Neuronal stem cell (in vitro differentiated cells): ENCODE results near the gene ATE1.

Experiments used
- DNase-seq: peaks from one replicate; pipeline ENCODE4 v3.0.0-alpha.2; 2013; ENCODE audit warnings: low spot score
- H2AFZ ChIP-seq: one replicate; pipeline ENCODE4 v1.6.1; 2013; ENCODE audit warnings: mild to moderate bottlenecking, low read length, inconsistent platforms
- H2AK5ac ChIP-seq: 2 replicates; pipeline ENCODE4 v1.6.1; 2013; ENCODE audit warnings: low read depth, mild to moderate bottlenecking, inconsistent platforms, low read length, moderate library complexity, mixed read lengths
- H2BK120ac ChIP-seq: 2 replicates; pipeline ENCODE4 v1.6.1; 2013; ENCODE audit warnings: low read depth, mild to moderate bottlenecking, inconsistent platforms, low read length, moderate library complexity, mixed read lengths
- H2BK12ac ChIP-seq: one replicate; pipeline ENCODE4 v1.6.1; 2013; ENCODE audit warnings: low read length, inconsistent platforms
- H2BK15ac ChIP-seq: 2 replicates; pipeline ENCODE4 v1.6.1; 2013; ENCODE audit warnings: mild to moderate bottlenecking, low read length, inconsistent platforms, mixed read lengths
- H2BK5ac ChIP-seq: one replicate; pipeline ENCODE4 v1.6.1; 2013; ENCODE audit warnings: inconsistent platforms, mild to moderate bottlenecking, low read length, moderate library complexity
- H3K14ac ChIP-seq: one replicate; pipeline ENCODE4 v1.6.1; 2013; ENCODE audit warnings: low read length, inconsistent platforms
- H3K18ac ChIP-seq: 2 replicates; pipeline ENCODE4 v1.6.1; 2013; ENCODE audit warnings: low read length, inconsistent platforms
- H3K23ac ChIP-seq: 2 replicates; pipeline ENCODE4 v1.6.1; 2013; ENCODE audit warnings: low read depth, mild to moderate bottlenecking, mixed read lengths, low read length, inconsistent platforms; ENCODE audit not compliant: poor library complexity
- H3K27ac ChIP-seq: replicated peaks from 3 replicates; pipeline ENCODE4 v1.5.1; 2013; ENCODE audit warnings: low read length, inconsistent platforms
- H3K27me3 ChIP-seq, 3 experiments: 2 replicates each; pipeline ENCODE4 v1.6.1; 2013; ENCODE audit warnings: low read length in 3 of 3, mild to moderate bottlenecking in 2 of 3, inconsistent platforms in 1 of 3, low read depth in 1 of 3, mixed read lengths in 1 of 3, moderate library complexity in 1 of 3; ENCODE audit not compliant: control insufficient read depth in 3 of 3, insufficient read depth in 3 of 3
- H3K36me3 ChIP-seq, 2 donors: replicated peaks in 1 of 2; 2 replicates each; pipeline ENCODE4 v1.6.1; 2013; ENCODE audit warnings: low read length in 2 of 2; ENCODE audit not compliant: control insufficient read depth in 2 of 2, insufficient read depth in 2 of 2
- H3K4ac ChIP-seq: 2 replicates; pipeline ENCODE4 v1.6.1; 2013; ENCODE audit warnings: inconsistent platforms, mild to moderate bottlenecking, low read length, moderate library complexity
- H3K4me1 ChIP-seq, 2 donors: 1 replicate in 1 of 2; 2 replicates in 1 of 2; pipeline ENCODE4 v1.6.1; 2013; ENCODE audit warnings: low read length in 2 of 2, low read depth in 1 of 2; ENCODE audit not compliant: control insufficient read depth in 2 of 2, insufficient read depth in 1 of 2
- H3K4me2 ChIP-seq: one replicate; pipeline ENCODE4 v1.6.1; 2013; ENCODE audit warnings: mild to moderate bottlenecking, low read length, inconsistent platforms; ENCODE audit not compliant: insufficient read depth, poor library complexity, severe bottlenecking
- H3K4me3 ChIP-seq, 2 donors: 2 replicates each; pipeline ENCODE4 v1.5.1; 2013; ENCODE audit warnings: low read length in 2 of 2, mild to moderate bottlenecking in 2 of 2, inconsistent platforms in 1 of 2, moderate library complexity in 1 of 2
- H3K79me1 ChIP-seq: one replicate; pipeline ENCODE4 v1.6.1; 2013; ENCODE audit warnings: low read depth, mild to moderate bottlenecking, inconsistent platforms, low read length, moderate library complexity
- H3K9ac ChIP-seq: one replicate; pipeline ENCODE4 v1.6.1; 2013; ENCODE audit warnings: mild to moderate bottlenecking, low read depth, low read length, inconsistent platforms; ENCODE audit not compliant: poor library complexity
- H3K9me3 ChIP-seq, 2 donors: replicated peaks in 1 of 2; 2 replicates each; pipeline versions ENCODE3 to v1.6.1; 2013; ENCODE audit warnings: low read length in 2 of 2, mild to moderate bottlenecking in 2 of 2, inconsistent platforms in 1 of 2, low read depth in 1 of 2, mixed read lengths in 1 of 2, moderate library complexity in 1 of 2; ENCODE audit not compliant: control insufficient read depth in 2 of 2, insufficient read depth in 1 of 2
- H4K8ac ChIP-seq: one replicate; pipeline ENCODE4 v1.6.1; 2013; ENCODE audit warnings: low read depth, mild to moderate bottlenecking, inconsistent platforms, low read length, moderate library complexity
- H4K91ac ChIP-seq: one replicate; pipeline ENCODE4 v1.6.1; 2013; ENCODE audit warnings: low read length, low read depth, mild to moderate bottlenecking, inconsistent platforms; ENCODE audit not compliant: poor library complexity
- WGBS, 2 donors: extraction: QIAGEN DNeasy Blood & Tissue Kit; methylation state at CpG; one replicate each; pipeline ENCODE4 v1.1.7; 2013; ENCODE audit warnings: missing lambda C conversion rate in 2 of 2, mixed read lengths in 1 of 2; ENCODE audit not compliant: insufficient read length in 2 of 2, insufficient replicate concordance in 1 of 2; ENCODE audit errors: extremely low coverage in 2 of 2; 5-methylcytosine and 5-hydroxymethylcytosine counted together

ATE1 gene

DNA sequence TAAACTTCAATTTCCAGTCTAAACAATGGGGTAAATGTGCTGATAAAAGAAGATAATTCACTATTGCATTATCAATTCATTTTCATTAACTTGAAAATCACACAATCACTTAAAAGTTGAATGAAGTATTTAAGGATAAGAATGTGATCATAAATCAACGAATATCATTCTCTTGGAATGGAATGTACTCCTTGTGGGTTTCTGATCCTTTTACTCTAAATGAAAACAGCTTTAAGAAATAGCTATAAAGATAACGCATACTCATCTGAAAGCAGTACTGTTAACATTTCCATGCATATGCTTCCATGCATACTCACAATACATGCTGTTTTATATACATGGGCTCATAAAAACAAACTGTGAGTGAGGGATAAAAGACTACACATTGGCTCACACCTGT, 108.8 kb downstream of the ATE1 start:
- Histone ChIP-seq H3K27ac (no peak overlapping the region), H3K79me1 (no peaks in the 10 kb centered on the region)
- WGBS, 2 donors: no CpG with 5 or more reads among the region's 2 CpGs

DNA sequence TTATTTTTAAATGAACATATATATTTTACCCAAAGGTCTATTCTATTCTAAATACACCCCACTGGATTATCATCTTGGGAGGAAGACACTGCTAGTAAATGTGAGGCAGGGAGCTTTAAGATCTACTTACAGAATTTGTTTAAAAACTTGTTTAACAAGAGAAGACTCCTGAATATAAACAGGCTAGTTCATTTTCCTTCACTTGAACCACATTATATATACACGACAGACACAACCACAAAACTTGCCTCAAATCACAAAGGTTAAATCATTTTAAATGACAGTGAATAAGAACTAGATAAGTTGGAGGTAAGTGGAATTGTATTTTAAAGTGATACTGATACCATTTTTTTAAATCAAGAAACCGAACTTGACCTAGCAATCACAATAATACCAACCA, 109.2 kb downstream of the ATE1 start:
- no peak overlapping the region for H2BK15ac ChIP-seq
- no peaks in the 10 kb centered on the region for H3K27me3 ChIP-seq
- no peak overlapping the region for H3K4me2 ChIP-seq
- no CpG with 5 or more reads among the region's 2 CpGs for WGBS, 2 donors
- H3K14ac ChIP-seq: no peak overlapping the region
- no peak for DNase-seq
- no peak overlapping the region for H3K4ac ChIP-seq
- no peaks in the 10 kb centered on the region for H3K79me1 ChIP-seq
- no peak overlapping the region for H3K23ac ChIP-seq
- no peak overlapping the region for H2BK5ac ChIP-seq
- no peak overlapping the region for H2AK5ac ChIP-seq
- no peaks in the 10 kb centered on the region for H3K4me1 ChIP-seq
- no peak overlapping the region for H4K91ac ChIP-seq
- H3K36me3 ChIP-seq: peaks cover 0 to 3% of the 10 kb centered on the region in 2 donors
- H4K8ac ChIP-seq: no peak overlapping the region
- no peak overlapping the region for H2AFZ ChIP-seq
- H3K27ac ChIP-seq: no peak overlapping the region
- H3K18ac ChIP-seq: no peak overlapping the region
- H3K4me3 ChIP-seq: no peak overlapping the region
- no peaks in the 10 kb centered on the region for H3K9me3 ChIP-seq
- no peak overlapping the region for H2BK120ac ChIP-seq
- no peak overlapping the region for H2BK12ac ChIP-seq
- no peak overlapping the region for H3K9ac ChIP-seq

More for the DNA sequence above, 108.8 kb downstream of the ATE1 start:
- Histone ChIP-seq H3K4ac (no peak overlapping the region), H2BK120ac (no peak overlapping the region), H4K91ac (no peak overlapping the region), H3K4me1 (no peaks in the 10 kb centered on the region), H3K4me2 (no peak overlapping the region), H2AK5ac (no peak overlapping the region), H3K27me3 (no peaks in the 10 kb centered on the region), H3K18ac (no peak overlapping the region), H2BK12ac (no peak overlapping the region), H3K9ac (no peak overlapping the region), H2BK5ac (no peak overlapping the region), H3K23ac (no peak overlapping the region), H4K8ac (no peak overlapping the region), H2AFZ (no peak overlapping the region), H2BK15ac (no peak overlapping the region), H3K36me3 (peaks cover 0 to 3% of the 10 kb centered on the region in 2 donors), H3K14ac (no peak overlapping the region), H3K4me3 (no peak overlapping the region), H3K9me3 (no peaks in the 10 kb centered on the region)
- no peak for DNase-seq

DNA sequence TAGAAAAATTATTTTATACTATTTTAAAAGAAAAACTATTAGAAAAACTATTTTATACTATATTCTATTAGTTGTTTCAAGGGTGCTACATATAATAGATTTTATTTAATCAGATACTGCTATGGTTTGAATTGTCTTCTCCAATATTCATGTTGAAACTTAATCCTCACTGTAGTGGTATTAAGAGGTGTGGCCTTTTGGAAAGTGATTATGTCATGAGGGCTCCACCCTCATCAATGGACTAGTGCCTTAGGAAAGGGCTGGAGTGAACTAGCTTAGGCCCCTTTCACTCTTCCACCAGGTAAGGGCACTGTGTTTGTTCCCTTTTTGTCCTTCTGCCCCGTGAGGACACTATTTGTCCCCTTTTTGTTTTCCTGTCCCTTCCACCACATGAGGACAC, 111.6 kb downstream of the ATE1 start:
- no peak overlapping the region for H3K27ac ChIP-seq
- no peaks in the 10 kb centered on the region for H3K9me3 ChIP-seq
- no peaks in the 10 kb centered on the region for H3K4me1 ChIP-seq
- no peak overlapping the region for H3K4me3 ChIP-seq
- H3K18ac ChIP-seq: no peak overlapping the region
- H2AFZ ChIP-seq: no peak overlapping the region
- H3K27me3 ChIP-seq: no peaks in the 10 kb centered on the region
- no peak overlapping the region for H4K91ac ChIP-seq
- WGBS, 2 donors: no CpG with 5 or more reads among the region's 1 CpG
- no peaks in the 10 kb centered on the region for H3K79me1 ChIP-seq
- no peak overlapping the region for H2BK12ac ChIP-seq
- H4K8ac ChIP-seq: no peak overlapping the region
- no peak overlapping the region for H3K4ac ChIP-seq
- H2BK120ac ChIP-seq: no peak overlapping the region
- DNase-seq: no peak
- H2BK15ac ChIP-seq: no peak overlapping the region
- H3K36me3 ChIP-seq: peaks cover 0 to 3% of the 10 kb centered on the region in 2 donors
- no peak overlapping the region for H3K23ac ChIP-seq
- H3K4me2 ChIP-seq: no peak overlapping the region
- no peak overlapping the region for H3K14ac ChIP-seq
- no peak overlapping the region for H2BK5ac ChIP-seq
- no peak overlapping the region for H3K9ac ChIP-seq
- no peak overlapping the region for H2AK5ac ChIP-seq

DNA sequence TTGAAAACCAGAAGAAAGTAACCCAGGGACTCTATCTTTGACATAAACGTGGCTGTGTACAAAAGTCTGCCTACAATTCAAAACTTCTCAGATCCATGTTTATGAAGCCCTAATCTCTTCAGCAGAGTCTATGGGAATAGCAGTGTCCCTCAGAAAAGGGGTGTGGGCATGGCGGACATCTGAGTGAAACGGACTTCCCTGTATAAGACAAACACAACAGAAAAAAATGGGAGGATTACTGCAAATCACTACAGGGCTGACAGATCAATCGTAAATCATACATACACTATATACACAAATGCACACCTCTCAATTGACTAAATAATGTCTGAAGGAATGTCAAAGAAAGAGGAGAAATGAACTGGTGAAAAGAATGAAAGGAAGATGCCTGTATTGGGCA, 114.0 kb downstream of the ATE1 start:
- Histone ChIP-seq H4K91ac (no peak overlapping the region), H3K9ac (no peak overlapping the region), H2AK5ac (no peak overlapping the region), H3K14ac (no peak overlapping the region), H4K8ac (no peak overlapping the region), H3K18ac (no peak overlapping the region), H2BK12ac (no peak overlapping the region), H2BK15ac (no peak overlapping the region), H2BK120ac (no peak overlapping the region), H3K4ac (no peak overlapping the region), H2BK5ac (no peak overlapping the region), H3K4me2 (no peak overlapping the region), H3K79me1 (no peaks in the 10 kb centered on the region), H3K36me3 (peaks cover 0 to 3% of the 10 kb centered on the region in 2 donors), H3K27me3 (no peaks in the 10 kb centered on the region), H3K27ac (no peak overlapping the region), H3K9me3 (no peaks in the 10 kb centered on the region), H3K4me1 (no peaks in the 10 kb centered on the region), H3K4me3 (no peak overlapping the region), H3K23ac (no peak overlapping the region), H2AFZ (no peak overlapping the region)
- no CpG with 5 or more reads among the region's 4 CpGs for WGBS, 2 donors
- DNase-seq: no peak
